HuH-7.5 (cell line): ENCODE measurements around the gene BPGM.
A peak's percentile ranks its signal among the peaks of the same experiment; 100 is the strongest.
"Not testable (repeated sequence)": the region's sequence is repeated elsewhere in the genome, so short reads cannot be mapped to it uniquely, and the experiment has no call there.

Experiments
- DNase-seq: peaks from one replicate; pipeline ENCODE4 v3.0.0; 2011; ENCODE audit warnings: low spot score

Gene BPGM

GRCh38 chr7:134632052-134632451 lies 14.6 kb upstream of the BPGM start:
- no peak for DNase-seq

DNA sequence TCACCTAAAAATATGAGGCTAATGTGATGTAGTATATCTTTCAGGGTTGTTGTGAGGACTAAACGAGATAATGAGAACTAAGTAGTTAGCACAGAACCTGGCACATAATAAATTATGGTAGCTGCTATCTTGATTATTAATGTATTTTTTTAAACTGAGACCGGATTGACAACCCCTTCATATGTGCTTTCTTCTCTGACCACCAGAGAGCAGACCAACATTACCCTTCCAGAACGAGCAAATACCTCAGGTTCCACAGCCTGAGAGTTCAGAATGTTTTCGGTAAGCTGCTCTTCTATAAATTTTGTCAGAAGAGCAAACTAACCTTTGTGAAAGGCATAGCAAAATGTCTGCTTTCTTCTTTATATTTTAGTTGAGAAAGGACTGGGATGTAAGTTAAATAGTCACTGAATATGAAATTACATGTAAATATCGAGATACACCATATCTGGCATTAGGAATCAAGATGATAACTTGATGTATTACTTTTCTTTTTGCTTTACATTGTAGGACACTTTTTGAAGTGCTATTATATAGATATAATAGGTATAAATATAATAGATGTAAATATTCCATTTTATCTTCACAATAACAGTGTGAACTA lies 13.6 kb upstream of the BPGM start:
- DNase-seq: peak; percentile 8

DNA sequence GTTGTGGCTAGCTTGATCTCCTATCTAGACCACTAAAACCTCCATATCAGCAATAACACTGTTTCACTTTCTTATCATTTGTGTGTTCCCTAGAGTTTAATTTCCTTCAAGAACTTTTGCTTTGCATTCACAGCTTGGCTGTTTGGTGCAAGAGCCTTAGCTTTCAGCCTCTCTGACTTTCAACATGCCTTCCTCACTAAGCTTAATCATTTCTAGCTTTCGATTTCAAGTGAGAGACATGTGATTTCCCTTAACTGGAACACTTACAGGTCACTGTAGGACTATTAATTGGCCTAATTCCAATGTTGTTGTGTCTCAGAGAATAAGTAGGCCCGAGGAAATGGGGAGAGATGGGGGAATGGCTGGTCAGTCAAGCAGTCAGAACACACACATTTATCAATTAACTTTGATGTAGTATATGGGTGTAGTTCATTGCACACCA lies 10.6 kb upstream of the BPGM start:
- no peak for DNase-seq

GRCh38 chr7:134637441-134637840 lies 9.2 kb upstream of the BPGM start:
- no peak for DNase-seq

GRCh38 chr7:134637934-134638719 lies 8.5 kb upstream of the BPGM start:
- no peak for DNase-seq

- no peak for DNase-seq
Measured at GRCh38 chr7:134639061-134639460, 7.6 kb upstream of the BPGM start.

- no peak for DNase-seq
Measured at GRCh38 chr7:134639683-134640279, 6.9 kb upstream of the BPGM start.

GRCh38 chr7:134640842-134641715 lies 5.6 kb upstream of the BPGM start:
- DNase-seq: no peak

GRCh38 chr7:134641981-134642380 lies 4.7 kb upstream of the BPGM start:
- DNase-seq: not testable (repeated sequence)

DNA sequence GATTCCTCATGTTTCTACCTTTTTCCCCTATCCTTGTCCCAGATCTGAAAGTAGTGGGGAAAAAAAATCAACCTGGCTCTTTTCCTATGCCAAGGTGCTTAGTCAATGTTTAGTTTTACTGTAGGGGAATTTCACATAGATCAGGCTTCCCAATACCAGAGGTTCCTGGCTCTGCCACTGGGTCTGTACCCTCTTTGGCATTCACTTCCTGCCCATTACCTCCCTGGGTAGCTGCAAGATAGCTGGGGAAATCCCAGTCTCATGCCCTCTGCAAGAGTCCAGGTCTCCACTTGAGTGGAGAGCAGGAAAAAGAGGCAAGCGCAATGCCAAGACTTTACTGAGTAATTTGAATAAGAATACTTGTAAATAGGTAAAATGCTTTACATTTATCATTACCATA lies 3.5 kb upstream of the BPGM start:
- DNase-seq: no peak

DNA sequence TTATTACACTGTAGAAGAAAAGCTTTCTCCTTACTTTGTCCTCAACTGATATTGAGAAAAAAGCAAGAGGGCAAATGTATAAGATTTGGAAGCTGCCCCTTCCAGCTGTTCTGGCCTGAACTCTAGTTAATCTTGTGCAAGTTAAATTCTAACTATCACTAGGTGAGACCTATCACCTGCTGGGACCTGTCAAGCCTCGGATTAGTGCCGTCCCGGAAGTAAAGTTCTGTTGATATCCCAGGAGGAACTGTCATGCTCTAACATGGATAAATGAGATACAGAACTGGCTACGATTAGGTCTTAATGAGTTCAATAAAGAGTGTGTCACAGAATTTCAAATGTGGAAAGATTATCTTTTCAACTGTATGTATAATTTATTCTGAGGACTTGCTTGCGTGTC lies 1.2 kb upstream of the BPGM start:
- DNase-seq: no peak

DNA sequence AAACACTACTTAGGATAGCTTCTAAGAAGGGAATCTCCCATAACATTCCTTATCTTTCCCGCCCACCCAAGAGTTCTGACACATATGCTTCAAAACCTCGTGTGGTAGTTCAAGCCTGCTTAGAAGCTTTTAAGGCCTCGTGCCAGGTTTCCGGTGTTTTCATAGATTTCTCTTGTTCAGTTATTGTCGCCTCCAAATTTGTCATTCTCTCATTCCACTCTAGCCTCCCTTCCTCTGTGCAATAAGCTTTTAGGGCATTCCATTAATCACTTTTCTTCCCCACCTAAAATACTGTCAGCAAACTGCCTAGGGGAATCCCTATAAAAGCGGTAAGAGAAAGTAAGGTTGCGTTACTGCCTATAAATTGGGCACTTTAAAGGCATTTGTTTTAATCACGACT lies 718 bp upstream of the BPGM start:
- DNase-seq: no peak

- no peak for DNase-seq
Measured at GRCh38 chr7:134648456-134648855, 1.8 kb downstream of the BPGM start.

GRCh38 chr7:134649226-134649775 lies 2.6 kb downstream of the BPGM start:
- no peak for DNase-seq

DNA sequence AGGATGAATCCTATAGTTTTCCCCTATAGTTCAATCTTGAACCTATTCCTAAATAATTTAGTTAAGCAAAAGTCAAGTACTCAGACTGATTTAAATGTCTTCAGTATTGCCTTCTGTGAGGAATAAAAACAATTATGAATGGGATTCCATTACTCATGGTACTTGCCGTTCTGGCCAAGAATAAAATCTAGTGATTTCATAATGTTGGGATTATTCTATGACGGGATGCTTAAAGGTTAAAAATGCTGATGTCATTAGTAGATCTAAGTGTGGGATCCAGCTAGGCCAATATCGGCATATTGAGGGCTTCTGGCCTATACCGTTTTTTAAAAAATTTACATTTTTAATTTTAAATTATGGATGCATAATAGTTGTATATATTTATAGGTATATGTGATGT lies 5.3 kb downstream of the BPGM start:
- no peak for DNase-seq

- DNase-seq: no peak
Measured at GRCh38 chr7:134654104-134654775, 7.6 kb downstream of the BPGM start.

GRCh38 chr7:134657526-134657925 lies 10.9 kb downstream of the BPGM start:
- DNase-seq: no peak

- DNase-seq: no peak
Measured at GRCh38 chr7:134660242-134660785, 13.7 kb downstream of the BPGM start.

GRCh38 chr7:134660961-134661376 lies 14.3 kb downstream of the BPGM start:
- DNase-seq: no peak

- DNase-seq: no peak
Measured at GRCh38 chr7:134662166-134662870, 15.7 kb downstream of the BPGM start.

- DNase-seq: no peak
Measured at GRCh38 chr7:134662871-134663205, 16.2 kb downstream of the BPGM start.
